K562 (cell line): ENCODE data around the gene UGT1A9.

Experiments used
- ATF3 ChIP-seq, 2 experiments: fragments of 450-650 bp in 1 of 2; sonication (generic) in 1 of 2; formaldehyde crosslinking in 1 of 2; IDR thresholded peaks in 1 of 2; conservative IDR thresholded peaks in 1 of 2; 2 replicates each; pipeline versions ENCODE4 v1.6.1 to v1.8.1; 2016 to 2023; ENCODE audit warnings: mild to moderate bottlenecking in 2 of 2, moderate library complexity in 2 of 2, inconsistent platforms in 1 of 2, missing genetic modification reagents in 1 of 2
- CHD2 ChIP-seq: IDR thresholded peaks from 2 replicates; pipeline ENCODE4 v1.6.1; 2011; ENCODE audit warnings: low read depth, low read length
- CTCF ChIP-seq, 3 experiments: IDR thresholded peaks in 2 of 3; conservative IDR thresholded peaks in 1 of 3; 2 replicates each; pipeline ENCODE4 v1.5.1; 2011 to 2012; ENCODE audit warnings: low read length in 3 of 3, mild to moderate bottlenecking in 3 of 3, control low read depth in 2 of 3, improper control_type of control experiment in 1 of 3, inconsistent platforms in 1 of 3, low read depth in 1 of 3, mixed read lengths in 1 of 3, moderate library complexity in 1 of 3; ENCODE audit not compliant: insufficient read depth in 2 of 3
- KDM1A ChIP-seq, 2 experiments: fragments of 450-650 bp; IDR thresholded peaks; 2 replicates each; pipeline ENCODE4 v1.6.1; 2016; ENCODE audit warnings: mild to moderate bottlenecking in 2 of 2
- ZBED1 ChIP-seq: IDR thresholded peaks from 2 replicates; pipeline ENCODE4 v1.6.1; 2014
- ZNF785 ChIP-seq: fragments of 250-450 bp; sonication (Bioruptor Pico); IDR thresholded peaks from 2 replicates; pipeline ENCODE4 v1.4.0; 2020; ENCODE audit warnings: mild to moderate bottlenecking

GRCh38 chr2:233817995-233818638 lies 146.4 kb downstream of the UGT1A9 start:
- TF ChIP-seq CHD2 = no peak
- no peak for TF ChIP-seq KDM1A (IDR thresholded peaks at IDR 0.05)
- no peak for TF ChIP-seq ZNF785 (CRISPR knock-in tag)
- TF ChIP-seq CTCF (IDR thresholded peaks at IDR 0.05 in 2 of 3, conservative IDR thresholded peaks at IDR 0.05 in 1 of 3; ENCODE audit: insufficient read depth in 2 of 3, low read depth in 1 of 3, low read length in 3 of 3) = no peak
- TF ChIP-seq ATF3 (IDR thresholded peaks at IDR 0.05) = no peak
- no peak for TF ChIP-seq ATF3 (CRISPR knock-in tag; conservative IDR thresholded peaks at IDR 0.05)
- TF ChIP-seq ZBED1 = no peak
